GM19397 (cell line): ENCODE results near the gene SPDYE5.

ENCODE experiments used
- ATAC-seq: cut with Tn5 transposase; IDR thresholded peaks from one replicate; pipeline ENCODE4 v1.9.1; 2021; ENCODE audit warnings: mild to moderate bottlenecking, moderate library complexity; ENCODE audit not compliant: unreplicated experiment

The SPDYE5 gene

GRCh38 chr7:75536491-75536890, 44.4 kb downstream of the SPDYE5 start:
- no peak for ATAC-seq

- ATAC-seq = no peak
Observed at GRCh38 chr7:75536940-75537538, 44.9 kb downstream of the SPDYE5 start.

- no peak for ATAC-seq
Observed at GRCh38 chr7:75537731-75538130, 45.6 kb downstream of the SPDYE5 start.

- ATAC-seq = no peak
Observed at GRCh38 chr7:75546237-75547015, 54.3 kb downstream of the SPDYE5 start.
